Naive B cell (primary cell): ENCODE measurements around the gene TPRX2. TPM values are rescaled to one million over a fixed set of nuclear protein-coding genes. Genes with fewer than 3 reads are reported as not detected.
"Not testable (repeated sequence)": the region's sequence is repeated elsewhere in the genome, so short reads cannot be mapped to it uniquely, and the experiment has no call there.

ENCODE experiments used
- ATAC-seq, 2 donors: fragments of 150-1000 bp; cut with Tn5 transposase; 2 replicates each; pipeline ENCODE4 v1.10.0; 2021; ENCODE audit warnings: low read depth in 2 of 2, mild to moderate bottlenecking in 2 of 2, moderate library complexity in 2 of 2
- DNase-seq: peaks from one replicate; pipeline ENCODE4 v3.0.0; 2022
- H3K27ac Mint-ChIP-seq, 6 donors: one replicate each; pipeline ENCODE4 v1.8.0; 2020 to 2022; ENCODE audit warnings: mild to moderate bottlenecking in 6 of 6, mixed read lengths in 6 of 6, moderate library complexity in 5 of 6, inconsistent platforms in 2 of 6
- H3K27me3 Mint-ChIP-seq, 3 donors: one replicate each; pipeline ENCODE4 v1.8.0; 2021 to 2022; ENCODE audit warnings: mixed read lengths in 3 of 3, mild to moderate bottlenecking in 1 of 3
- H3K36me3 Mint-ChIP-seq, 2 donors: one replicate each; pipeline ENCODE4 v1.8.0; 2020 to 2022; ENCODE audit warnings: mixed read lengths in 2 of 2, inconsistent platforms in 1 of 2, mild to moderate bottlenecking in 1 of 2
- H3K4me1 Mint-ChIP-seq, 3 donors: one replicate each; pipeline ENCODE4 v1.8.0; 2020 to 2022; ENCODE audit warnings: mixed read lengths in 3 of 3, inconsistent platforms in 1 of 3, mild to moderate bottlenecking in 1 of 3, moderate library complexity in 1 of 3
- H3K4me3 Mint-ChIP-seq, 8 donors: one replicate each; pipeline ENCODE4 v1.8.0; 2020 to 2022; ENCODE audit warnings: mild to moderate bottlenecking in 8 of 8, mixed read lengths in 8 of 8, moderate library complexity in 8 of 8, inconsistent platforms in 2 of 8
- H3K9me3 Mint-ChIP-seq, 7 donors: one replicate each; pipeline ENCODE4 v1.8.0; 2020 to 2022; ENCODE audit warnings: mixed read lengths in 7 of 7, mild to moderate bottlenecking in 5 of 7, inconsistent platforms in 2 of 7, moderate library complexity in 1 of 7
- polyA plus RNA-seq, 6 donors: library from polyadenylated mRNA; unstranded; fragments of 300-500 nt; fragmentation: Illumina TruSeq; gene quantifications; one replicate each; pipeline ENCODE4 v1.2.3, GENCODE V29; 2021; ENCODE audit warnings: low read depth in 6 of 6

TPRX2 gene, protein sequence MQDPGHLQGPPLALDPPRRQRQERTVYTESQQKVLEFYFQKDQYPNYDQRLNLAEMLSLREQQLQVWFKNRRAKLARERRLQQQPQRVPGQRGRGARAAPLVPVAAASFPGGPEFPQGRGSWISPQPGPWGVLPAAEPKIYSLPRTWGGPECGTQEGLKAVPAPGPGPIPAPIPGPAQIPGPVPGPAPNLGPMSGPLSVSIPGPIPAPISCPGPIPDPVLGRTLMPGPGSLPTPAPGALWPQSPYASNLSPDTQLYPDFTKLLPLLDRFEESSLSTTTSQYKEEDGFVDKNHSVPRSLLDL
- polyA plus RNA-seq: not detected

DNA sequence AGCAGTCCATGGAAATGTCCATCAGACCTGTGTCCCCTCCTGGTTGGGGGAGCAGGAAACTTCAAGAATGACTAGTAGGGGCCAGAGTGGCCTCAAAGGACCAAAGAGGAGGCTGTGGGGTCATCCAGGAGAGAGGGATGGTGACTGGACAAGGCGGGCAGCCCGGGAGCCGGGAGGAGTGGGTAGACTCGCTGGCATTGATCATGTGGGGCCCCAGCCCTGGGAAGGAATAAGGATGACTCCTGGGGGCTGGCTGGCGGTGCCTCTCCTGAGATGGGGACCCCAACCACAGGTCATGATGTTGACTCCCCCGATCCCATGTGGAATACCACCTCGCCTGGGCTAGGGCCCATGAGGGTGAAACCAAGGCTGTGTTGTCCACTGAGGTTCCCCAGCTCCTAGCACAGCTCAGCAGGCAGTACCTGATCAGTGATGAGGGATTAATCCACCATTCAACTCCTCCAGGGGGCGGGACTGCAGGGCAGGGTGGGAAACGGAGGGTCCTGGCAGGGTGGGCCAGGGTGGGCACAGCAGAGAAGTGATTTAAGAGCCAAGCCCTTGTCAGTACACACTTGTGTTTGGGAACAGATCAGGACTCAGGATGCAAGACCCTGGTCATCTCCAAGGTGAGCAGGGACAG, at the start of gene TPRX2:
TPRX2 (plus strand) TSS at position 590 of the 640 bp plus-strand sequence; CDS start at position 602, 12 bp downstream.
- peaks cover 18 to 49% (median 28%) of the 10 kb centered on the region in 3 donors for H3K27me3 Mint-ChIP-seq
- ATAC-seq, H3K4me1 Mint-ChIP-seq, H3K4me3 Mint-ChIP-seq, H3K36me3 Mint-ChIP-seq, H3K27ac Mint-ChIP-seq, H3K9me3 Mint-ChIP-seq, DNase-seq: not testable (repeated sequence)

DNA sequence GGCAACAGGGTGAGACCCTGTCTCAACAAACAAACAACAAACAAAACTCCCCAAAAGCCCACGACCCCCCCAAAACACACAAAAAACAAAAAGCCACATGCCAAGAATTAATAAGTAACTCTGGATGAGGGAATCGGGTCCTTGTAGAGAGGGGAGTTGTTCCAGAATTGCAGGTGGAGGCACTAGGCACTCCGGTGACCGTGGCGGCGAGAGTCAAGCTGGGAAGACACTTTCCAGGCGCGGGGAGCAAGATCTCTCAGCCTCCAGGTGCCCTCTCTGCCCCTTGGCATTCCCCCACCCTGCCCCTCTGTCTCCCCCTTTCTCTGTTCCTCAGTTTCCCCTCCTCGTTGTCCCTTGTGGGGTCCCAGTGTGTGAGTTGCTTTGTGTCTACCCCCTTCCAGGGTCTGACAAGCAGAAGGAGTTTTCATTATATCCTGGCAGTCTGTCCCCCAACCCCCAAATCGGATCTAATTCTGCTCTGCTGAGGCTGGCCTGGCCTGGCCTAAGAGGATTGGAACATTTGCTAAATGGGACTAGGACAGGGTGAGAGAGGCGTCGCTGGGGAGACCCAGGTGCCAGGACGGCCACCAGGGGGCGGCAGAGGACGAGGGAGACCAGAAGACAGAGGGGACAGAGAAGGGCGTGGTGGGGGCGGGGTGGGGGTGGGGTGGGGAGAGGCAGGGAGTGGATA, 45.6 kb upstream of the TPRX2 start:
- H3K27ac Mint-ChIP-seq: no peak overlapping the region
- peak; percentile 38 to 65 for ATAC-seq
- peaks cover 8 to 24% (median 18%) of the 10 kb centered on the region in 3 donors for H3K27me3 Mint-ChIP-seq
- DNase-seq: peak; percentile 31
- no peaks in the 10 kb centered on the region for H3K36me3 Mint-ChIP-seq
- peaks cover 0 to under 1% (median 0%) of the 10 kb centered on the region in 7 donors for H3K9me3 Mint-ChIP-seq
- H3K4me3 Mint-ChIP-seq: no peak overlapping the region
- peaks cover 0 to 5% (median 0%) of the 10 kb centered on the region in 3 donors for H3K4me1 Mint-ChIP-seq

GRCh38 chr19:47813995-47814328, 45.1 kb upstream of the TPRX2 start:
- Mint-ChIP-seq H3K4me3 (no peak overlapping the region), H3K36me3 (no peaks in the 10 kb centered on the region), H3K27me3 (peaks cover 9 to 29% (median 23%) of the 10 kb centered on the region in 3 donors), H3K4me1 (peaks cover 0 to 5% (median 0%) of the 10 kb centered on the region in 3 donors), H3K9me3 (peaks cover 0 to 6% (median 0%) of the 10 kb centered on the region in 7 donors), H3K27ac (no peak overlapping the region)
- ATAC-seq (no peak), DNase-seq (no peak)

DNA sequence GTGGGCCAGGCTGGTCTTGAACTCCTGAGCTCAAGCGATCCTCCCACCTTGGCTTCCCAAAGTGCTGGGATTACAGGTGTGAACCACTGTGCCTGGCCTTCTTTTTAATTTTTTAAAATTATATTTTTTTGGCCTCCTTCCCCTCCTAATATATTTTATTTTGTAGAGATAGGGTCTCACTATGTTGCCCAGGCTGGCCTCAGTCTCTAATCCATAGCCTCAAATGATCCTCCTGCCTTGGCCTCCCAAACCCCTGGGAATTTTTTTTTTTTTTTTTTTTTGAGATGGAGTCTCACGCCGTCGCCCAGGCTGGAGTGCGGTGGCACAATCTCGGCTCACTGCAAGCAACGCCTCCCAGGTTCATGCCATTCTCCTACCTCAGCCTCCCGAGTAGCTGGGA, 42.8 kb upstream of the TPRX2 start:
- ATAC-seq, H3K4me3 Mint-ChIP-seq, H3K36me3 Mint-ChIP-seq: not testable (repeated sequence)

GRCh38 chr19:47818221-47818620, 40.8 kb upstream of the TPRX2 start:
- DNase-seq, ATAC-seq, H3K9me3 Mint-ChIP-seq, H3K36me3 Mint-ChIP-seq: not testable (repeated sequence)
- Mint-ChIP-seq H3K27me3 (peaks cover 29 to 64% (median 48%) of the 10 kb centered on the region in 3 donors), H3K27ac (peak overlapping the region in 1 of 6 donors; percentile 67), H3K4me3 (peak overlapping the region in 1 of 8 donors; percentile 35), H3K4me1 (peaks cover 7 to 13% (median 13%) of the 10 kb centered on the region in 3 donors)

More for the DNA sequence above, 42.8 kb upstream of the TPRX2 start:
- not testable (repeated sequence) for DNase-seq, H3K27ac Mint-ChIP-seq, H3K9me3 Mint-ChIP-seq
- Mint-ChIP-seq H3K27me3 (peaks cover 24 to 45% (median 39%) of the 10 kb centered on the region in 3 donors), H3K4me1 (peaks cover 7 to 13% (median 13%) of the 10 kb centered on the region in 3 donors)

- DNase-seq (no peak), ATAC-seq (peak; percentile 48 to 65)
- peak overlapping the region in 5 of 8 donors; percentile 0 to 59 (median 18) for H3K4me3 Mint-ChIP-seq
- peaks cover 7 to 13% (median 8%) of the 10 kb centered on the region in 3 donors for H3K4me1 Mint-ChIP-seq
- H3K27me3 Mint-ChIP-seq: peaks cover 29 to 57% (median 53%) of the 10 kb centered on the region in 3 donors
- H3K9me3 Mint-ChIP-seq: peaks cover 0 to 9% (median 0%) of the 10 kb centered on the region in 7 donors
- H3K36me3 Mint-ChIP-seq: no peaks in the 10 kb centered on the region
- peak overlapping the region in 2 of 6 donors; percentile 17 to 38 for H3K27ac Mint-ChIP-seq
Measured at GRCh38 chr19:47819858-47820257, 39.2 kb upstream of the TPRX2 start.

DNA sequence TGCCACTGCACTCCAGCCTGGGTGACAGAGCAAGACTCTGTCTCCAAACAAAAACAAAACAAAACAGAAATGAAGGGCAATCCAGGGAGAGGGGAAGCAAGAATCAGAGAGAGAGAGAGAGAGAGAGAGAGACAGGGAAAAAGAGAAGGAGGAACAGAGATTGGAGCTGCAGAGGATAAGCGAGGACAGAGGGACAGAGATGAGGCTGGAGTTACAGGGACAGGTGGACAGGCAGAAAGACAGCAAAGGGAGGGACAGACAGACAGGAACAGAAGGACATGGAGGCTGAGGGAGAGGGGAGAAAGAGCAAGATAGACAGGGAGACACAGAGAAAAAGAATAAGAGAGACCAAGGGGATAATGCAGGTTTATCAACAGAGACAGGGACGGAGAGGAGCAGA, 38.6 kb upstream of the TPRX2 start:
- Mint-ChIP-seq H3K36me3 (no peaks in the 10 kb centered on the region), H3K9me3 (peaks cover 0 to 9% (median 0%) of the 10 kb centered on the region in 7 donors), H3K4me3 (peak overlapping the region in 1 of 8 donors; percentile 85), H3K27ac (peak overlapping the region in 2 of 6 donors; percentile 54 to 92), H3K4me1 (peaks cover 7 to 13% (median 8%) of the 10 kb centered on the region in 3 donors), H3K27me3 (peaks cover 29 to 57% (median 53%) of the 10 kb centered on the region in 3 donors)
- ATAC-seq (no peak), DNase-seq (no peak)

GRCh38 chr19:47821460-47822020, 37.5 kb upstream of the TPRX2 start, which contains the start of gene CRX:
Gene CRX (plus strand): TSS chr19:47821937. CDS start chr19:47834444, 12,507 bp downstream.
- peak within 1 kb of the TSS in 2 of 8 donors; percentile 71 to 76 for H3K4me3 Mint-ChIP-seq
- H3K9me3 Mint-ChIP-seq: peaks cover 0 to 9% (median 0%) of the 10 kb centered on the region in 7 donors
- no peak for ATAC-seq
- H3K4me1 Mint-ChIP-seq: peaks cover 7 to 13% (median 8%) of the 10 kb centered on the region in 3 donors
- H3K27me3 Mint-ChIP-seq: peaks cover 33 to 57% (median 53%) of the 10 kb centered on the region in 3 donors
- DNase-seq: no peak
- no peaks in the 10 kb centered on the region for H3K36me3 Mint-ChIP-seq
- peak within 1 kb of the TSS in 2 of 6 donors; percentile 52 to 92 for H3K27ac Mint-ChIP-seq

GRCh38 chr19:47824396-47824795, 34.6 kb upstream of the TPRX2 start:
- no peak for ATAC-seq
- Mint-ChIP-seq H3K27me3 (peaks cover 33 to 56% (median 40%) of the 10 kb centered on the region in 3 donors), H3K9me3 (peaks cover 0 to 9% (median 4%) of the 10 kb centered on the region in 7 donors), H3K27ac (no peak overlapping the region), H3K4me3 (no peak overlapping the region), H3K4me1 (peaks cover 7 to 13% (median 11%) of the 10 kb centered on the region in 3 donors), H3K36me3 (no peaks in the 10 kb centered on the region)
- DNase-seq: no peak

- H3K4me1 Mint-ChIP-seq: peaks cover 0 to 5% (median 0%) of the 10 kb centered on the region in 3 donors
- H3K27me3 Mint-ChIP-seq: peaks cover 19 to 32% (median 21%) of the 10 kb centered on the region in 3 donors
- H3K27ac Mint-ChIP-seq: no peak overlapping the region
- peaks cover 0 to 9% (median 4%) of the 10 kb centered on the region in 7 donors for H3K9me3 Mint-ChIP-seq
- ATAC-seq (no peak), DNase-seq (no peak)
- no peaks in the 10 kb centered on the region for H3K36me3 Mint-ChIP-seq
- no peak overlapping the region for H3K4me3 Mint-ChIP-seq
Measured at GRCh38 chr19:47826800-47827199, 32.2 kb upstream of the TPRX2 start.

- H3K4me3 Mint-ChIP-seq: no peak overlapping the region
- no peak overlapping the region for H3K27ac Mint-ChIP-seq
- H3K4me1 Mint-ChIP-seq: peaks cover 0 to 5% (median 0%) of the 10 kb centered on the region in 3 donors
- no peaks in the 10 kb centered on the region for H3K9me3 Mint-ChIP-seq
- no peak for ATAC-seq
- H3K27me3 Mint-ChIP-seq: peaks cover 8 to 18% (median 11%) of the 10 kb centered on the region in 3 donors
- no peaks in the 10 kb centered on the region for H3K36me3 Mint-ChIP-seq
- DNase-seq: no peak
Measured at GRCh38 chr19:47832723-47833122, 26.3 kb upstream of the TPRX2 start.

GRCh38 chr19:47836038-47836437, 23.0 kb upstream of the TPRX2 start:
- no peak overlapping the region for H3K4me3 Mint-ChIP-seq
- no peaks in the 10 kb centered on the region for H3K36me3 Mint-ChIP-seq
- ATAC-seq: no peak
- no peak for DNase-seq
- no peaks in the 10 kb centered on the region for H3K9me3 Mint-ChIP-seq
- no peak overlapping the region for H3K27ac Mint-ChIP-seq
- H3K4me1 Mint-ChIP-seq: no peaks in the 10 kb centered on the region
- H3K27me3 Mint-ChIP-seq: peaks cover 0 to 11% (median 11%) of the 10 kb centered on the region in 3 donors

DNA sequence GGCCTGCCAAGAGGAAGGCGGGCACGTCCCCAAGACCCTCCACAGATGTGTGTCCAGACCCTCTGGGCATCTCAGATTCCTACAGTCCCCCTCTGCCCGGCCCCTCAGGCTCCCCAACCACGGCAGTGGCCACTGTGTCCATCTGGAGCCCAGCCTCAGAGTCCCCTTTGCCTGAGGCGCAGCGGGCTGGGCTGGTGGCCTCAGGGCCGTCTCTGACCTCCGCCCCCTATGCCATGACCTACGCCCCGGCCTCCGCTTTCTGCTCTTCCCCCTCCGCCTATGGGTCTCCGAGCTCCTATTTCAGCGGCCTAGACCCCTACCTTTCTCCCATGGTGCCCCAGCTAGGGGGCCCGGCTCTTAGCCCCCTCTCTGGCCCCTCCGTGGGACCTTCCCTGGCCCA, 19.6 kb upstream of the TPRX2 start:
- DNase-seq (no peak), ATAC-seq (no peak)
- H3K27me3 Mint-ChIP-seq: peaks cover 5 to 34% (median 22%) of the 10 kb centered on the region in 3 donors
- H3K4me3 Mint-ChIP-seq: no peak overlapping the region
- peaks cover 0 to 1% (median 0%) of the 10 kb centered on the region in 7 donors for H3K9me3 Mint-ChIP-seq
- no peaks in the 10 kb centered on the region for H3K4me1 Mint-ChIP-seq
- no peak overlapping the region for H3K27ac Mint-ChIP-seq
- peaks cover 0 to 8% of the 10 kb centered on the region in 2 donors for H3K36me3 Mint-ChIP-seq
